ENCODE results near the gene RPL5.

RPL5 gene

DNA sequence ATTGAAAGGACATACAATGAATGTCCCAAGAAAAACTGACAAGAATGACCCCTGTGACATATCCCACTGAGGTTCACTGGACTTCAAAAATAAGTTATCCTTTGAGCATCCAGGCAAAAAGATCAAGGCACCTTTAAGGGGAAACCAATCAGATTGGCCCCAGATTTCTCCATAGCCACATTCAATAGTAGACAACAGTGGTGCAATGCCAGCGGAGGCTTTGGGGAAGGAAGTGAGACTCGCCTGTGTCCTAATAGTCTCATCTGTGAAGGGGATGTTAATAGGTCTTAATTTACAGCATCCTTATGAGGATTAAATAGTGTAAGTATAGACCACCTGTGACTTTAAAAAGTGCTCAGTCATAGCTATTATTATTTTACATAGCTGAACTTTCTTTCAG lies 21.5 kb downstream of the RPL5 start:
- DNase-seq (ENCODE audit: low read depth in 2 of 3, low spot score in 1 of 3): no peak

DNA sequence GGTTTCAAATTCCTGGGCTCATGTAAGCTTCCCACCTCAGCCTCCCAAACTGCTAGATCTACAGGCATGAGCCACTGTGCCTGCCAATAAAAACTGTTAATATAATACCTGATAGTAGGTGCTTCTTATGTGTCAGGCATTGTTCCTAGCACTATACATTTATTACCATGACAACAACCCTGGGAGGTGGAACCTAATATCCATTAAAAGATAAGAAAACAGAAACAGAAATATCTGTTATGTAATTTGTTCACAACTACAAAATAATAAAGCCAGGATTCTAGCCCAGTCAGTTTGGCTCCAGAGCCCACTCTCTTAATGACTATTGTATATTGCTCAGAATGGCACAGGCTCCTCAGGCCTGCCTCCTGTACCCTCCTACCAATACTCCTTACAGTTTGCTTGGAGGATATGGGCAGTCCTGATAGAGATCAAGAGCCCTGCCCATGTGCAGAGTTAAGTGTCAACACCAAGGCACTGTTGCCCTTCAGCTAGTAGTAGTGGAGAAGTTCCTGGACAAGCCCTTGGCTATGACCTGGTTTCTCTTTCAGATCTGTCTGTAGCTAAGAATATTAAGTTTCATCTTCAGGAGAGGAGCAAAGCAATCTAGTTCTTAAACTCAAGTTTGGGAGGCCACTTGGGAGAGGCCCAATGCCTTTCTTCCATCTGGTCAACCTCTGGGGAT lies 22.4 kb downstream of the RPL5 start:
- no peak for DNase-seq (ENCODE audit: low read depth in 2 of 3, low spot score in 1 of 3)

DNA sequence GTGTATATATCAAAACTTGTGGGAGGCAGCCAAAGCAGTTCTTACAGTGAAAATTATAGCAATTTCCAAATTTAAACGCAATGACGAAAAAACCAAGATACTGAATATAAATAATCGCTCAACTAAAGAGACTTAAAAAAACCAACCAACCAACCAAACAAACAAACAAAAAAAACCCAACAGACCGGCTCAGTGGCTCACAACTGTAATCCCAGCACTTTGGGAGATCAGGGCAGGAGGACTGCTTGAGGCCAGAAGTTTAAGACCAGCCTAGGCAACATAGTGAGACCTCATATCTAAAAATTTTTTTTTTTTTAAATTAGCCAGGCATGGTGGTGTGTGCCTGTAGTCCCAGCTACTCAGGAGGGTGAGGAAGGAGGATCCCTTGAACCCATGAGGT lies 23.4 kb downstream of the RPL5 start:
- DNase-seq (ENCODE audit: low read depth in 2 of 3, low spot score in 1 of 3): no peak

DNA sequence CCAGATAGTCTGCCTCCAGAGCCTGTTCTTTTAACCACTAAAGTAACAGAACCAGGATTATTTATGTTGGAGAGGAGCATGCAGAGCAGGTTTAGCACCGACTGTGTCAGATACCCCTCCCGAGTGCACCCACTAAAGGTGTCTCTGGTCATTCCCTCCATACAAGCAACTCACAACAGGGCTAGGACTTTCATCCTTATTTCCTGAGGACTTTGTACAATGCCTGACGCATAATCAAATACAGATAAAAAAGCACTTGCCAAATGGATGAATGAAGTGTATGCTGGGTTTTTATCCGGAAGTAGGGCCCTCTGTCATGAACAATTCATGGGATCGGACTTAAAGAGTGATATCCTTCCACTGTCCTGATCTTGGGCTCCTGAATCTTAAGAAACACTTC lies 26.0 kb downstream of the RPL5 start:
- no peak for DNase-seq (ENCODE audit: low read depth in 2 of 3, low spot score in 1 of 3)

DNA sequence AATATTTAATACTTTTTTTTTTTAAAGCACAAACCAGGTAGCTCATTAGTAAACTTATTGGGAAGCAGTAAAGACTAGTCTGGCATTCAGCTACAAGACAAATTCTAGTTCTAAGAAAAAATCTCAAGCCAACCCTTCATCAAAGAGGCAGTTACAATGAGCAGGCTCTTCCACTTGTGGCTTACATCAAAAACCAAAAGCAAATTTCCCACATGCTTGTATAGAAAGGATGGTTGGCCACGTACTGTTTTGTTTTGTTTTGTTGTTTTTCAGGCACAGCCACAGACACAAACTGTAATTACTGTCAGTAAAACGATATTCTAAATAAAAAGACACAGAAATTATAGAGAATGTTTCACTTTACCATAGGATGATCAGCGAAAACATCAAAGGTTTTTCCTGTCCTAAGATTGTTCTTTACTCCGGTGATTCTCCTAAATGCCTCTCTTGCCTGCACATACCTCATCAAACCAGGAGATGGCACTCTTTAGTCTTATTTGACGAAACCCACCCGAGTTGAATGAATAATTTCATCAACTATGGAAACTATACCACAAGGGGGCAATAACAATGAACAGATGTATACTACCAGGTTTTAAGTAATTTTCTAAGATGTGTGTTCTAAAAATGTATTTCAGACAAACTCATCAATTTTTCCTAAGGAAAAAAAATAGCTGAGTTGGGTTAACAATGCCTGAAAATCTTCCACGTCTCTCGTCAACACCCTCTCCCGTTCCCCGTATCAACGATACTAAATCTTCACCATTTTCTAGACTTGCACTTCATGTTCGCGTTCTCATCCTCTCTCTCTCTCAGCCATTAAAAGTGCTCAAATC lies 26.9 kb downstream of the RPL5 start:
- DNase-seq (ENCODE audit: low read depth in 2 of 3, low spot score in 1 of 3): peak; percentile 15 to 63 (median 19)

DNA sequence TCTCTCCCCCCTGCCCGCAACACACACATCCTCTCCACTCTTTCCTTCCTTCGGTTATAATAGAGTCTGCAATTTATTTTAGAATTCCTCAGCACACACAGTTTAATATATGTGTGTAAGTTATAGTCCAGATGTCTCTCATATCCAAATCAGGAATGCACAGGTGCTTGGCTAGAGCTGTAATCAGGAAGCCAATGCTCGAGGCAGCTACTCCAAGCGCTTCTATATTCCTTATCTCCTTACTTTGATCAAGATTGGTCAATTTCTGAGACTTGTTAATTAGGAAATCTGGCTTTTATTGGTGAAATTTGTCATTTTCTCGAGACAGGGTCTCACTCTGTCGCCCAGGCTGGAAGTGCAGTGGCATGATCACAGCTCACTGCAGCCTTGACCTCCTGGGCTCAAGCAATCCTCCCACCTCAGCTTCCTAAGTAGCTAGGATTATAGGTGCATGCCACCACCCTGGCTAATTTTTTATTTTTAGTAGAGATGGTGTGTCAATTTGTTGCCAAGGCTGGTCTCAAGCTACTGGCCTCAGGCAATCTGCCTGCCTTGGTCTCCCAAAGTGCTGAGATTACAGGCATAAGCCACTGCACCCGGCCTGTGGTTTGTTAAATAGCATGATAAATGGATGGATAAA lies 27.7 kb downstream of the RPL5 start:
- DNase-seq (ENCODE audit: low read depth in 2 of 3, low spot score in 1 of 3): no peak

DNA sequence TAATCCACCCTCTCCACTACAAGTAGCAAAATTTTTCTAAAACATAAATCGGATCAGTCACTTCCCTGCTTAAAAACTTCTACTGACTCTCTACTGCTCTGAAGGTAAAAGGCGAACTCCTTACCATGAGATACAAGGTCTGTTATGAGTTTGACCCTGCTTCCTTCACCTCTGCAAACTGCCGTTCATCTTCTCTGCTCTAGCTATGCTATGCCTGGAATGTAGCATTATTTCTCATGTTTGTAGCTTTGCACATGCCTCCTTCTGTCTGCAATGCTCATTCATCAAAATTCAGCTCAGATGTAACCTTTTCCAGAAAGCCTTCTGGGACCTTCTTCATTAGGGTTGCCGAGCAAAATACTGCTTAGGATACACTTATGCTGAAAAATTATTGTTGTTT lies 30.8 kb downstream of the RPL5 start:
- no peak for DNase-seq (ENCODE audit: low read depth in 2 of 3, low spot score in 1 of 3)

DNA sequence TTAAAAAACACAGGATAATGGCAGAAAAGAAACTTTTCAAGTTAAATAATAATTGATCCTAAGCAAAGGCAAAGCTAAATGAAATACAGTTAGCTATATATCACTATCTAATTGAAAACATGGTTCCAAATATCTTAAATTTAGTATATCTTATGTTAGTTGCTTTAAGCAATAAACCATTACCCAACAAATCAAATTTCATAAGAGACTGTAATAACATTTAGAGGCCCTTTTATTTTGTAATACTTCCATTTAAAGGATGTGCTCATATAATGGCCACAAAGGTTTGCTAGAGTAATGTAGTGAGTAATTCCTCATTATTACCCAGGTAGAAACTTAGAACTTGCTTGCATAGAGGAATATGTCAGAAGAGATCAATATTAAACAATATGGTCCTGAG lies 32.3 kb downstream of the RPL5 start:
- no peak for DNase-seq (ENCODE audit: low read depth in 2 of 3, low spot score in 1 of 3)

DNA sequence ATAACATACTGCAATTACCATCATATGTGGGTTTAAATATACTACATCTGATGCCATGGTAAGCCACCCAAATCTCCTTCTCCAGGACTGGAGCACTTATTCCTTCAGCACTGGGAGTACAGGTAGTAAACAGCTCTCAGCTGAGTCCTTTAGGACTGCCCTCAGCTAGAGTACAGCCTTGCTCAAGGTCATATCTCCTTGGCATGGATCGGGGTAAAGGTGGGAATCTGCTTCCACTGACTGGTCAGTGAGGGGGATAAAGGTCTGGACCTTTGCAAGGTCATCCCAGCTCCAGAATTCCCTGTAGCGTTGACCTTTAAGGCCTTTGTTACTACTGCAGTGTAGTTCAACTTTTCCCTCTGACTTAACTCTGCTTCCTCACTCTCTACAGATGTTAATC lies 38.8 kb downstream of the RPL5 start:
- no peak for DNase-seq (ENCODE audit: low read depth in 2 of 3, low spot score in 1 of 3)

DNA sequence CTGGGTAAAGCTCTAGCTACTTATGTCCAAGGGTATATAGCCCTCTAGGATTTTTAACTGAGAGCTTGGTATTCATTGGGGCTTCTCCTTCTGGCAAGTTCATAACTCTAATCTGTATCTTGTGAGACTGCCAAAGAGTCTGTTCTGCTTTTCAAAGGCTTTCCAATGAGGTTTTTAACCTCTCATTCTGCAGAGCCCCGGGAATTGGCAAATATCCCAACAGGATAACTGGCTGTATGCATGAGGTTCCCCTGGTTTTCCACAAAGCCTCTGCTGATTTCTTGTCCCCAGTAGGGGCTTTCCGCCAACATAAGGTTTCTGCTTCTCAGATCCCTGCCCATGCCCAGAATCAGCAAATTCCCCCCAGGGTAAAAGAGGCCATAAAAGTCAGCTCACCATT lies 40.9 kb downstream of the RPL5 start:
- DNase-seq (ENCODE audit: low read depth in 2 of 3, low spot score in 1 of 3): no peak

DNA sequence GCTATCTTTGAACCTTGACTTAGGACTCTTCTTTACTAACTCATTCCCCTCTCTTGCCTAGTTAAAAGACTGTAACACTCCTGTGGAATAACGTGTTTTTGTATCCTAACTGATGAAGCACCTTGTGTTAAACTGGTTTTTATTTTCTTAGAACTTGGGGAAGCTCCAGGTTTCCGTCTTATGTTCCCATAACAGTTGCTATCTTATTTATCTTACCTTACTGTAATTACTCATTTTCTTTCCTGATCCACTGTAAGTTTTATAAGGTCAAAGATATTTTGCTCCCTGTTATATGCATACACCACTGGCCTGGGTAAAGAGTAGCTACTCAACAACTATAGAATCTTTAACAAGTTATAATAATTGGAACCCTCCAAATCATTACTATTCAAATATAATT lies 43.1 kb downstream of the RPL5 start:
- no peak for DNase-seq (ENCODE audit: low read depth in 2 of 3, low spot score in 1 of 3)

DNA sequence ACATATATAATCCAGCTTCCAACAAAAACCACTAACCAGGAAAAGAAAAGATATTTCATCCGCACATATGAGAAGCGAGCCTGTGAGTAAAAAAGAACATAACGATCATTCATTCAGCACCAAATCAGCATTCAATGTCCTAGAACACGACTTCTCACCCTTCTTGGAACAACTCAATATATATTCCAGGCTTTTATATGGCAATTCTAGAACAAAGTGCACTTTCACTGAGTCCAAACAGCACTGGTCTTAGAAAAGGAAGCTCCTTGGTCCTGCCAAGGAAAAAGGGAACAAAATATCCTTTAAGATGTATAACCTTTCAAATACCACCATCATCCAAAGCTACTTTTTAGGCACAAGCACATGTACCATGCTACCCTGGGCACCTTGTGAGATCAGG lies 44.5 kb downstream of the RPL5 start:
- DNase-seq (ENCODE audit: low read depth in 2 of 3, low spot score in 1 of 3): no peak

DNA sequence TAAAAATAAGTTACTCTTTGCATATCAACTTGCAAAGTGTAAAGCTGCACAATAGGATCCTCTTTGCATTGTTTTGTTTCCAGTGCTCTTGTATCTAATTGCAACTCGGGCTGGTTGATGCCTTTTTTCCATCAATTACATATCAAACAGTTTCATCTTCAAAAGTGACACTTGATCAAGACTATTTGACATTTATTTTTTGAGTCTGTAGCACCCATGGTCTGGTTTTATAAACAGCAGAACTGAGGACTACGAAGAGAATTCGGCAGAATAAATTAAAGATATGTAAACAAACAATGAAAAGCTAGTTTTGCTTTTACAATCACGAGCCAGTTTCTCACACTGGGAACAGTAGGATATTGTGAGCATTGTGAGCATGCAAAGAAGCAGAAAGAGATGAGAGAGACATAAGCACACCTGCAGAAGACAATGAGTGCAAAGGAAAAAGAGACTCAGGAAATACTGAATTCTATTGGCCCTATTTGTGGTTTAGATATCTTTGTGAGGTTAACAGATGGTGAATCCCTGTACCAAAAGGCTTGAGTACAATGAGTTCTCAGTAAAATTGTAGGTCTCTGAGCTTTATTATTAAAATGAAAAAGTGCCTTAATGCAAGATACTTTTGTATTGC lies 45.4 kb downstream of the RPL5 start:
- DNase-seq (ENCODE audit: low read depth in 2 of 3, low spot score in 1 of 3): no peak

DNA sequence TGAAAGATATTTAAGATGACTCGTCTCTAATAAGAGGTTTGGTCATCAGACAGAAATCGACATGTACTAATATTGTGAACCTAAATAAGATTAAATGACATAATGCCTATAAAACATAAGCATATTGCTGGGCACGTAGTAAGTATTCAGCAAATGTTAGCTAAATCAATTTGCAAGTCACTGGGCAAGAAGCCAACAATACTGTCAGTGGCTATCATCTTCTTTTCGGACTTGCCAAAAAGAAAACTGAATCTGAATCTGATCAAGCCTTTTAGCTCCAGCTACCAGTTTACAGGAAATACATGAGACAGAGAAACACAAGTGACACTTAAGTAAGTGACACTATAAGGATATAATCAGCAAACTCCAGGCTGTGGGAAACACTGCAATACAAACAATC lies 46.0 kb downstream of the RPL5 start:
- no peak for DNase-seq (ENCODE audit: low read depth in 2 of 3, low spot score in 1 of 3)

DNA sequence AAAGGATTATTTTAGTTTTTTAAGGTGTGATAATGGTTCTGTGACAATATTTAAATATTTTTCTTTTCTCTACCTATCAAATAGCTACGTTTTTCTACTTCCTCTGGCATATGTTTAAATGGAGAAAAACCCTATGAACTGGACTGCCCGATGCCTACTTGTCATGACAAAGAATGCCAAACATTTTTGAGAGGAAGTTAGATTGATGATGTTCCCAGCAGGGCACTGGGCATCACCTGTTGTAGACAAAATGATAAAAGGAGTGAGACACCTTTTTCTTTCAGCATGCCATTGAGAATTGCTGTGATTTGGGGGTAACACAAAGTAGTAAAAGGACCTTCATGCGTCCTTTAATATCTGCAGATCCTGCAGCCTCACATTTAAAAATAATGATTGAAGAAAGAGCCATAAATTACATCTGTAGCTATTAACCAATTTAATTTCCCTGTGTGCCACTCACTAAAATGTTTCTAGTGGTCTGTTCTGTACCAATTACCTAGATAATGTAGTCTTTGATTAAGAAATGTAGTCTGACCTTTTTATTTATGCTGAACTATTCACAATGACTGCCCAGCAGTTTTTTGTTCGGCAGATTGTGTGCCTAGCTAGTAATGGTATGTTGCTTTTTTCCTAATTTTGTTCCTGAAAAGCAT lies 47.6 kb downstream of the RPL5 start:
- DNase-seq (ENCODE audit: low read depth in 2 of 3, low spot score in 1 of 3): no peak

DNA sequence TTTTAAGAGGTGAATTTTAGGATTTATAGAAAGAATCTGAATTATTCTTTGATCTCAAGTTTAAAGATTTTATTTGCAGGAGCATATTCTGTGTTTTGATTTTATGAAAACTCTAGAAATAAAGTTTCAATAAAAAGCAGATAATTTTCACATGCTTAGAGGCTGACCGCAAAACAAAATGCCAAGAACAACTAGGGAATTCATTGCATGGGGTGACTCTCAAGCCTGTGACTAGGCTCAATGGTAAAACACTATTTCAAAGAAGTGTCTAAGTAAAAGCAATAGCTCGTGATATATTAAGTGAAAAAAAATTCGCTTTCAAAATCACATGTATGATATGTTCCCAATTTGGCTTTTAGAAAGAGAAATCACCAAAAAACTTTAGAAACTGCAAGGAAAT lies 49.6 kb downstream of the RPL5 start:
- DNase-seq (ENCODE audit: low read depth in 2 of 3, low spot score in 1 of 3): no peak

DNA sequence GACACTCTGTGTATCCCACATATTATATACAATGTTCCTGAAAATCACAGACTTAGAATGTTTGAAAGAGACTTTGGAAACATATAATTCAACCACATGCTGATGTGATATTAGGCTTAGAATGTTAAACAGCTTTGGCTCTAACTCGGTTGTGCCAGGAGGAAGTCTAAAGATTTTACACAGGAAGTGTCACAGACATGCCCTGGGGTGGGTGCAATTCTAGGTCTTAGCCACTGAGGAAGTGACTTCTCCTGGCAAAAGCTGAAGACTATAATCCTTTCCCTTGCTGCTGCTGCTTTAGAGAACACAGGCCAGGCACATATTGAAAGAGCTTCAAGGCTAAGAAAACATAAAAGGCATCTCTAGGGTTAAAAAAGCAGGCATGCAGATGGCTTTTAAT lies 51.0 kb downstream of the RPL5 start:
- DNase-seq (ENCODE audit: low read depth in 2 of 3, low spot score in 1 of 3): peak in 1 of 3 donors; percentile 11

DNA sequence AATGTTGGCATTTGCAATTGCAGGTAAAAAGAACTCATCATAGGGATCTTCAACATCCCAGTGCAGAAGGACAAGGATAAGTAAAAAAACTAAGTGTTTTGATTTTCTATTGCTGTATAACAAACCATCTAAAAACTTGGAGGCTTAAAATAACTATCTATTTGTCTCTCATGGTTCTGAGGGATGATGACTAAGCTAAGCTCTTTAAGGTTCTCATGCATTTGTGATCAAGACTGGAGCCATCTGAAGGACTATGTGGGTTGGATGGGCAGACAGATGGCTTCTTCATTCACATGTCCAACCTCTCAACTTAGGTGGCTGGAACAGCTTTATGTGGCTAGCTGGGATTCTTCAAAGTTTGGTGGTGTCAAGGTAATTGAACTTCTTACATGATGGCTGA lies 51.5 kb downstream of the RPL5 start:
- no peak for DNase-seq (ENCODE audit: low read depth in 2 of 3, low spot score in 1 of 3)

DNA sequence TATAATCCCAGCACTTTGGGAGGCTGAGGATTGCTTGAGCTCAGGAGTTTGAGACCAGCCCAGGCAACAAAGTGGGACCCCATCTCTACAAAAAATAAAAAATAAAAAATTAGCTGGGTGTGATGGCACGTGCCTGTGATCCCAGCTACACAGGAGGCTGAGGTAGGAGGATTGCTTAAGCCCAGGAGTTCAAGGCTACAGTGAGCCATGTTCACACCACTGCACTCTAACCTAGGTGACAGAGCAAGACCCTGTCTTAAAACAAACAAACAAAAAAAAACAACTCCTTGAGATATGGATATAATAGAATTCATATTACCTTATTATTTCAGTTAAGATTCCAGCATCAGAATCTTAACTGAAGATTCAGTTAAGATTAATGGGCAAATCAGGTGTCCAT lies 52.4 kb downstream of the RPL5 start:
- DNase-seq (ENCODE audit: low read depth in 2 of 3, low spot score in 1 of 3): no peak

DNA sequence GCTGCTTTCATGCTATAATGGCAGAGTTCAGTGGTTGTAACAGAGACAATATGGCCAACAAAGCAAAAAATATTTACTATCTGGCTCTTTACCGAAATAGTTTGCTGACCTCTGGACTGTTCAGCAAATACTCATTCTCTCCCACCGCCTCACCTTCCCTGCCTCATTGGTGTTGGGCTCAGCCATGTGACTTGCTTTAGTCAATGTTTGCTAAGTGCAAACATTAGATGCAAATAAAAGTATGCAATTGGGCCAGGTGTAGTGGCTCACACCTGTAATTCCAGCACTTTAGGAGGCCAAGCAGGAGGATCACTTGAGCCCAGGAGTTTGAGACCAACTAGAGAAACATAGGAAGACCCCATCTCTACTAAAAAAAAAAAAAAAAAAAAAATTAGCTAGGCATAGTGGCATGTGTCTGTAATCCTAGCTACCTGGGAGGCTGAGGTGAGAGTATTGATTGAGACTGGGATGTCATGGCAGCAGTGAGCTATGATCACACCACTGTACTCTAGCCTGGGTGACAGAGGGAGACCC lies 55.1 kb downstream of the RPL5 start:
- DNase-seq (ENCODE audit: low read depth in 2 of 3, low spot score in 1 of 3): no peak

DNA sequence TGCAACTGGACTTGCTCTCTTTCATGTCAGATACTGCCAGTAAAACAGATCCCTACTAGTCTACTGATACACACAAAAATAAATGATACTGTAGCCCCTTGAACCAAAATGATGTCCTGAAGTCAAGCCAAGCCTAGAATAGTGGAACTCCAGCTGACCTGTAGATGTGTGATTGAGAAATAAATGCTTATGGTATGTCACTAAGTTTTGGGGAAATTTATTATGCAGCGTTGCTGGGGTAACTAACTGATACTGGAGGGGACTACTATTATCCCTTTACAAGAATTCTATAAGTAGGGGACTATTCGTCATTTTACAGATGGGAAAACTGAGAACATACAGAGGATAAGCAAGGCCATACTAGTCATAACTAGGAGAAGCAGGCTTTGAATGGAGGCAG lies 55.6 kb downstream of the RPL5 start:
- no peak for DNase-seq (ENCODE audit: low read depth in 2 of 3, low spot score in 1 of 3)
